NB4 (cell line): ENCODE results near the gene CALN1.

Experiments
- CTCF ChIP-seq: IDR thresholded peaks from one replicate; pipeline ENCODE4 v1.5.1; 2012; ENCODE audit warnings: low read depth, low read length
- POLR2A ChIP-seq: IDR thresholded peaks from 2 replicates; pipeline ENCODE4 v1.6.1; 2011; ENCODE audit warnings: mild to moderate bottlenecking; ENCODE audit not compliant: insufficient read length; ENCODE audit errors: extremely low read depth

- TF ChIP-seq CTCF (no peak), POLR2A (no peak)
Measured at GRCh38 chr7:72278550-72278949, 133.6 kb downstream of the CALN1 start.
